Caki2 (cell line): ENCODE data around the gene CASZ1. TPM values are rescaled to one million over a fixed set of nuclear protein-coding genes. Genes with fewer than 3 reads are reported as not detected.

Source experiments
- DNase-seq: peaks from one replicate; pipeline ENCODE4 v3.0.0-alpha.2; 2015; ENCODE audit warnings: low read depth
- in situ Hi-C: cut with HindIII; loops from 2 replicates; pipeline ENCODE4 v1.10.0; 2016; ENCODE audit warnings: low sequenced_read_pairs, low pct_unique_long_range_greater_than_20kb, mixed read lengths
- total RNA-seq: library from RNA; depleted of rRNA; stranded (reverse); fragments of >200 nt; shearing (Covaris generic); gene quantifications from 2 replicates; pipeline ENCODE4 v1.2.3, GENCODE V29; 2014; ENCODE audit warnings: low replicate concordance

The CASZ1 gene
- total RNA-seq, 1 experiment from 2014 or later: 3.7 TPM

DNA sequence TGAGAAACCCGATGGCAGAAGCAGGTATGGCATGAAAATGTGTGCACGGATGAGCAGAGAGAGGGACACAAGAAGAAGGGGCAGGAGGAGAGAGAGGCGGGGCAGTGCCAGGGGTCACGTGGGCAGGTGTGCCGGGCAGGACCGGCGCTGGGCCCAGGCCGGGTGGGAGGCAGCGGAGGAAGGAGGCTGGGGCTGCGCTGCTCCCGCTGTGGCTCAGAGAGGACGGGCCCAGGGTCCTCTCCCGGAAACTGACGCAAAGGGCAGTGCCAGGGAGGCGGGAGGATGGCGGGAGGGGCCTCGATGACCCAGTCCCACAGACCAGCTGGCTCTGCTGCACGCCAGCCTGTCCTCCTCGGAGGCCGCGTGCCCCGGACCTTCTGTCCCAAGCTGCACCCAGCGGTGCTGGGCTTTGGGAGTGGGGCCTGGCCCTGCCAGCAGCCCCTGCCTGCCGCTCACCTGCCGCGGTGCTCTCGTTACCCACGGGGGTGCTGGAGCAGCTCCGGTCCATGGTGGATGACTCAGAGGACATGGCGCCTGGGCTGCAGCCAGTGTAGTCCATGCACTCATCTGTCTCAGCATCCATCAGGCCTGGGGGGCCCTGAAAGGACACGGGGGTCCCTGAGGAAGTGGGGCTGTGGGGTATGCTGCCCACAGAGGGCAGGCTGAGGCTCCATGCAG lies 153.9 kb downstream of the CASZ1 start:
- no peak for DNase-seq
- in situ Hi-C loops: no loop called here

DNA sequence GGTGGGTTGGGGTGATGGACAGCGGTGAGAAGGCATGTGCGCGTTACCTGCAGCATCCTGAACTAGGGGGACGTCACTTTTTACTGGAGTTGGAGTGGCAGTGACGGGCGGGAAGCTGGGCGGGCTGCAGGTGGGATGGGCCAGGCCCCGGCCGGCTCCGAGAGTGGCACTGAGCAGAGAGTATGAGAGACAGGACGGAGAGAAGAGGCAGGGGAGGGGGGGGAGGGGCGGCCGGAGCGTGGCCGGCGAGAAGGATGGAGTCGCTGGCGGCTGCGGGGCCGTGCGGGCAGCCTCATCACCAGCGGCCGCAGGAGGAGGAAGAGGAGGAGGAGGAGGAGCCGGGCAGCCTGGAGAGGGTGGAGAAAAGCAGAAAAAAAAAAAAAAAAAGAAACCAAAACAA lies 154.5 kb downstream of the CASZ1 start:
- DNase-seq: no peak
- in situ Hi-C loops: no loop called here

DNA sequence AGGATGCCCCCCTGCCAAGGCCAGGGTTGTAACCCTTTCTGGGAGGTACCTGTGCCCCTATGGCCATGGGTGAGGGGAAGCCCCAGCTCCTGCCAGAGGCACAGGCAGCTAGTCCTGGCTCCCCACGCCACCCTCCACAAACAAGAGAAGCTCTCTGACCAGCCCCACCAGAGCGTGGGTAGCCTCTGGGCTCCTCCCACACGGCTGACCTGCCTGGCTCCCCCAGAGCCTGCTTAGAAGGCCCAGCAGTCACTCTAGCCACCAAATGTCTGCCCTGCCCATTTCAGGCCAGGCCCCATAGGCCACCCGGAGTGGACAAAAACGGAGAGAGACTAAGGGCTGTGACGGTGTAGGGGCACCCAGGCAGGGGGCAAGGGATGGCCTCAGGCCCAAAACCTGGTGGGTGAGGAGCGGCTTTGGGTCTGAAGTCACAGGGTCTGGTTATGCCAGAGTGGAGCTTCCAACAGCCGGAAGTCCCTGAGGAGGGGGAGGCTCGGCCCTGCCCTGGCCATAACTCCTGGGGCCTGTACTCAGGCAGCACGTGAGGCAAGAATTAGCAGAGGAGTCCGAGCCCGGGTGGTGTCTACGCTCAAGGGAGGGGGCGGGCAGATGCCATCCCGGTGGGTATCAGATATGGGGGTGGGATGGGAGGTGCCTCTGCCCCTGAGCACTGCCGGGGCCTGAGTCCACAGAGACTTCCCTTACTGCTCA lies 155.4 kb downstream of the CASZ1 start:
- in situ Hi-C loops: no loop called here
- DNase-seq: no peak

DNA sequence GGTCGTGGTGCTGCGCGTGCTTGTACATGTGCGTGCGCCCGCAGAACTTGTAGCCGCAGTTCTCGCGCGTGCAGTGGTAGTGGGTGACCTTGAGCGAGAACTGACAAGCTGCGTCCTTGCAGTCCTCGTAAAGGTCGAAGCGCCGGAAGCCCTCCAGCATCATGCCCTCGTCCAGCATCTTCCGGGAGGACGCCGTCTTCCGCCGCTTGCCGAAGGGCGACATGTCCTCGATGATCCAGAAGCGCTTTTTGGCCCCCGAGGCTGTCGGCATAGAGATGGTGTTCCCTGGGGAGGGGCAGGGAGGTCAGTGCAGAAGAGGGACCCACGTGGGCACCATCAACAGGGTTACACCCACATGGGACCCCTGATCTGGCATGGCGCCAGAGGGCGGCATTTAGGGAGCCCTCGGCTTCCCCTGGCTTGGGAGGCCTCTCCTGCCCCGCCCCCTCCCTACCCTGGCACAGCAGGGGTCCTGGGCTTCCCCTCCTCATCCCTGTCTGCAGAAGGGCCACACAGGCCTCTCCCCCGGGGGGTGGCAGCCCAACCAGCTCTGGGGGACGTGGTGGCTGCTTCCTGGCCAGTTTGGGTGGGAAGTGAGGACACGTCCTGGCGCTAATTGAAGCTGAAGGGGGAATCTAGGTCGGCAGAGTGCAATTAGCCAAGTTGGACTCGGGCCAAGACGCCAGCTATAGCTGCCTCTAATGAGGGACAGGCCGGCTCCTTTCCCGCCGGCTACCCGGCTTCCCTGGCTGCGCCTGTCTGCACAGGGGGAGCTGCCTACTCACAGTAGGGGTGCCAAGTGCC lies 156.5 kb downstream of the CASZ1 start:
- in situ Hi-C loops: no loop called here
- DNase-seq: no peak

DNA sequence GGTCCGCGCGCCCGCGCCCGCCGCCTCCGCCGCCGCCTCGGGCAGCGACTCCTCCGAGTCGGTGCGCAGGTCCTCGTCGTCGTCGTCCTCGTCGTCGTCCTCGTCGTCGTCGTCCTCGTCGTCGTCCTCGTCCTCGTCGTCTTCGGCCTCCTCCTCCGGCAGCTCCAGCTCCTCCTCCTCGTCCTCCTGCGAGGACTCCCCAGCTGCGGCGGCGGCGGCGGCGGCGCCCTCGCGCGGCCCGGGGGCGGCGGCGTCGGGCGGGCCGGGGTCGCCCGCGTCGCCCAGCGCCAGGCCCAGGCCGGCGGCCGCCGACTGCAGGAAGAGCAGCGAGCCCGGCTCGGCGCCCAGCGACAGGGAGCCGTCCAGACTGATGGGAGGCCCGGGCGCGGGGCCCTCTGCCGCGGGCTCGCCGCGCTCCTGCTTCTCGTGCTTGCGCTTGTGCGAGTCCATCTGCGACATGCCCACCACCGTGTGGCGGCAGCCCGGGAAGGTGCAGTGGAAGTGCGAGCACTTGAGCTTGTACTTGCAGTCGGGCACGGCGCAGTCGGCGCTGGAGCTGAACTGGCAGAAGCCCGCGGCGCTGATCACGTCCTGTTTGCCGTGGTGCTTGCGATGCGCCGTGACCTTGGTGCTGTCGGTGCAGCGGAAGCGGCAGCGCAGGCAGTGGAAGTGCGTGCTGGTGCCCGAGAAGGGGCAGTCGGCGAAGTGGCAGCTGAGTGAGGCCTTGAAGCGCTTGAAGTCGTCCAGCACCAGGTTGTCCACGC lies 157.3 kb downstream of the CASZ1 start:
- DNase-seq: no peak
- in situ Hi-C loops: no loop called here

DNA sequence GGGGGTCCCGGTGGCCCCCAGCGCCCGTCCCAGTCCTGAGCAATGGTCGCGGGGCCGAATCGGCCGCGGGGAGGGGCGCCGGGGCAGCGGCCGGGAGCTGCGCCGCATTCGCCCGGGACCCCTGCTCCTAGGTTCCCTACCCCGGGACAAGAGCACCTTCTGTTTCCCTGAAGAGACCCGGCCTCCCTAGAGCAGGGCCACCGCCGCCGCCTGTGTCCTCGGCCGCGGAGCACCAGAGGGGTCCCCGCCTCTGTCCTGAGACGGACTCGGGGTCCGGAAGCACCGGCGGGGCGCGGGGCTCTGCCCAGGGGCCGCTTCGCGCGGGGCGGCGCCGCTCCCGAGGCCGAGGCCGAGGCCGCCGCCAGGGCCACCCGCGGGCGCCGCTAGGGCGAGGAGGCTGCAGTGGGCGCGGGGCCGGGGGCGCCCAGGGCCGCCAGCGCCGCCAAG lies 157.9 kb downstream of the CASZ1 start:
- DNase-seq: no peak
- in situ Hi-C loops: no loop called here

DNA sequence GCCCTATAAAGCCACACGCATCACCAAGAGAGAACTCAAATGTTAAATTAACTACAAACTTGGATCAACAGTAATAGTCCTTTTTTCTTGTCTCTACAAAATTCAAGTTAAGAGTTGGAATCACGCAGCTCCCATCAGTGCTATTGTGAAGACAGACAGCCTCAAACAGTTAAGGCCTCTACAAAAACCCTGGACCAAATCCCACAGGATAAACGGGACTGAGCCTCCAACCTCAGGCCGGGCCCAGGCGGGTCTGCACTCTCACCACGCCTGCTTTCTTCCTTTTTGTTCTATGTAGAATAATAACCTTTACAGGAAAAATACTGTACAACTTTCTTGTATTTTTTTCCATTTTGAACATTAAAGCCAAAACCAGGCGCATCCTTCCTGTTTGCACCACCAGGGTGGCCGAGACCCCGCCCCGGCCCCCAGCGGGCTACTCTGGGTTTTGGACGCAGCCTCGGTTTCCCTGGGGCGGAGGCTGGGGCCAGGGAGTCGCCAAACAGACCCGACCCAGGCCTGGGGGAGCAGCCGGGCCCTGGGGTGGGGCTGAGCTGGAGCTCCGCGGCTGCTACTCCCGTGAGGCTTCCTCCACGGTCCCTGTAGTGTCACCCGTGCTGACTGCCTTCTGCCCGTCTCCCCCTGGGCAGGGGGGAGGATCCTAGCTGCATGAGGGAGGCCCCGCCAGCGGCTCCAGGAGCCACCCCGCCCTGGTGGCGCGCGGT lies 158.4 kb downstream of the CASZ1 start:
- DNase-seq: no peak
- in situ Hi-C loops: no loop called here

DNA sequence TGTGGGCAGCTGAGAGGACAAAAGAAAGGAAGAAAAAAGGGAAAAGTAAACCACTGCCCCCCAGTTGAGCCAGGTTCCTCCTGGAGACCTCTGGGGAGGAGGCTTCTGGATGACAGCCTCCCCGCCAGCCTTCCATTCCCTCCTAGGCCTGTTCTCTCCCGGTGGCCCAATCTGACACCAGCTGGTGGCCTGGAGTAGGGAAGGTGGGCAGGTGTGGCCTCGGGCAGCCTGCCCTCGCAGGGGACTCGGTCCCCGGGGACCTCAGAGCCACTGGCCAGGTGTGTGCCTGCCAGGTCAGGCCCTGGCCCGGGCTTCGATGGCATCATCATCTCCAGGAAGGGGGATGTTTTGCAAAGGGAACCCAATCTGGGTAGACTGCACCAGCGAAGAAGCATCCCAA lies 159.0 kb downstream of the CASZ1 start:
- in situ Hi-C loops: no loop called here
- DNase-seq: no peak

DNA sequence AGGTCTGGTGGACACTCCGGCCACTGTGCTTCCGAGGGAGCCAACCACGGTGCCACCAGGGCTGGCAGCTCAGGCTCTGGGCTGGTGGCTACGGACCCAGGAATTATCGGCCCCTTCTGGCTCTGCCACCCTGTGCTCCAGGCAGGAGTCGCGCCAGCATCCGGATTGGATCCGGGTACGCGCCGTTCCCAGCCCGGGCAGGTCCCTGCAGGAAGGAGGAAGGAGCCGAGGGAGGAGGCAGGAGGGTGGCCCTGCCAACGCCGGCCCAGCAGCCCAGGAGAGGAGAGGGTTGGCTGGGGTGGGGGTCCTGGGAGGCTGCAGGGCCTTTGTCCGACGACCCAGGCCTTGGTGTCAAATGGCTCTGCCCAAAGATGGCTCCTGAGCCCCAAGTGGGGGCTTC lies 160.5 kb downstream of the CASZ1 start:
- in situ Hi-C loops: no loop called here
- no peak for DNase-seq

DNA sequence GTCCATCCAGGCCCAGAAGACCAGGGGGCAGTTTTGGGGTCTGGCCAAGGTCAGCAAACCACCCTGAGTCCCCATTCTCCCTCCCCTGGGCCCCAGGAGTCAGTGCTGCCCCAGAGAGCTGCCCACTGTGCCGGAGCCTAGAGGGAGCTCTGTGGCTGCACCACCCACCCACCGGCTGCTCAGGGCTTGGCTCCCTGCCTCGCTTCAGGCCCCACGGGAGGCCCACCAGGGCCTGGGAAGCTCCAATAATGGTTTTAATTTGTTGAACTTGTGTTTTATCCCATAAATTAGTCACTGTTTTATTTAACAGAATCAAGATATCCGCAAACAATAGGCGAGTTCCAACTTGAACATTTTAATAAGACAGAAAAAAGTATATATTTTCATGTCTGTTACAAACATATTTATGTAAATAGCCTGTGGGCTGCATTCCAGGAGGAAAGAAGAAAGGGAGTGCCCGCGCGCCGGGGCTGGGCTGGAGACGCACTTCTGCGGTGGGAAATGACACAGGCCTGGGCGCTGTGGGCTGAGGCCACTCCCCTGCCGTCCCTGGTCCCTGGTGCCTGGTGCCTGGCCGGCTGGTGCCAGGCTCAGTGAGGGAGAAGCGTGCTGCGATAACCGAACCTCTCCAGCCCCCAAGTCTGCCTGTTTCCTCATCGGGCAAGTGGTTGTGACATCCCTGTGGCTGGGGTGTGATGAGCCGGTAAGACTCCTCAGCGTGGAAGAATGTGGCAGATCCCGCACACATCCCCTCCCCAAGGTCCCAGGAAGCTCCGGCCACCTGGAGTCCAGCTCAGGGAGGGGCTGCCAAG lies 161.2 kb downstream of the CASZ1 start:
- in situ Hi-C loops: no loop called here
- DNase-seq: no peak

DNA sequence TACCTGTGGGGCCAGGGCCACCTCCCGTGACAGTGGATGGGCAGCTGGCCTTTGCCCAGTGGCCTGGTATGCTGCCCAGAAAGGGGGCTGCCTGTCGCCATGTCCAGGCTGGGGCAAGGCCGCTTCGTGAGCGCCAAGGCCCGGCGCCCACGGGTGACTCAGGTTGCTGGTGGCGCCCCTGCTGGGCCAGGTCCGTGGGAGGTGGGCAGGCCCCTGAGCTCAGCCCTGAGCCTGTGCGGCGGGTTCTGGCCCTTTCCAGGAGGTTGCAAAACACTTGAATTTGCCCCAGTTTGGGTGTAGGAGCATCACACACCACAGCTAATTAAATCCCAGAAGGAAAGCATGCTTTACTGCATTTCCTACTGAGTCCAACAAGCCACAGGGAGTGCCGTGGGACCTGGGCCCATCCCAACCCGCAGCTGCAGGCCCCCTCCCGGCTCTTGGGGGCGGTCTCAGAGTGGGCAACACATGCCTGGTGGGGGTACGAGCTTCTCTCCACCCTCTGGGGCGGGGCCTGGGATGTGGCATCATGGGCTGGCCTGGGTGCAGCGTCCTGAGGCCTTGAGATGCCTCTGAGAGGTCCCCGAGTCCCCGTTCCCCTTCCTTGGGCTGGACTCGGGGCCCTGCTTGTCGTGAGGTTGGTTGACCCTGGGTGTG lies 161.9 kb downstream of the CASZ1 start:
- in situ Hi-C loops: no loop called here
- no peak for DNase-seq

DNA sequence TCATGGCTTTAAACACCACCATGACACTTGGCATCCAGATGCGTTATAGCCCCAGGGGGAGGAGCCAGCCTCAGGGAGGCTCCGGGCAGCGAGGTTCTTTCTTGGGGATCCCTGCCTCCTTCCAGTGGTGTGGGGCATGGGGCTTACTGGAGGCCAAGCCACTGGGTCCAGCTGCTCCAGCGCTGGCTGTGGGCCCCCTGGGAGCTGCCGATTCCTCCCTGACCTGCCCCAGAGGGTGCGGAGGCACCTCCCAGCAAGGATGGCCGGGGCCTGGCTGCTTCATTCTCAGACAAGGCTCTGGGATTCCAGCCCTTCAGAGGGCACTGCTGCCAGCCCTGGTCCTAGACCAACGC lies 162.4 kb downstream of the CASZ1 start:
- in situ Hi-C loops: no loop called here
- no peak for DNase-seq

DNA sequence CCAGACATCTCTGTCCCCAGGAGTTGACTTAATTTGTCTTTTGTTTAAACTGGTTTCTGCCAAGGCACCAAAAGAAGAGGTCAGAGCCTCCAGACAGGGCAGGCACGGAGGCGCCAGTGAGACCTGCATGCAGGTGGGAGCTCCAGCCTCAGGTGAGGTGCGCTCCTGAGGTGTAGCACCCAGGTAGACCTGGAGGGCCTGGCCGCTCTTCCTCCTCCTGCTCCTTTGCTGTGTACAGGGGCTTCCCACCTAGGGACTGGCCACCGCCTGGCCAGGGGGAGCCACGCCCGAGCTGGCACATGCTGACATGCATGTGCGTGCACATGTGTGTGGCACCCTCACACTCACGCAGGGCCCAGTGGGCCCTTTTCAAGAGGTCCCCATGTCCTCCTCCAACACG lies 163.0 kb downstream of the CASZ1 start:
- DNase-seq: no peak
- in situ Hi-C loops: no loop called here

DNA sequence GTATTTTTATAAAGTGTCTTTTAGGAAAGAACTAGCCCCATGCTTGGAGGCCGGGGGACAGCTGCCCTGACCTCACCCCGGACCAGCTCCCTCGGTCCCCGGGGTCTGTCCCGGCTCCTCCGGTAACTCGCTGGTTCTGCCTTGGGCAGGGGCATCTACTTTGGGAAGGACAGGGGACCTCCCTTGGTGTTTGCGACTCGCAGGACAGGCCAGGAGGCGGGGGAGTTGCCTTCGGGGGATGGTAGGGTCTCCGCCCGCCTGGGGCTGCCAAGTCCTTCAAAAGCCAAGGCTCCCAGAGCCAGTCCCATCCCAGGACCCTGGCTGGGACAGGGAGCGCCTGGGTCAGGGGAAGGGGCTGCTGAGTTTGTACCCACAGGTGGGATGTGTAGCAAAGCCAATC lies 163.8 kb downstream of the CASZ1 start:
- in situ Hi-C loops: no loop called here
- DNase-seq: no peak

DNA sequence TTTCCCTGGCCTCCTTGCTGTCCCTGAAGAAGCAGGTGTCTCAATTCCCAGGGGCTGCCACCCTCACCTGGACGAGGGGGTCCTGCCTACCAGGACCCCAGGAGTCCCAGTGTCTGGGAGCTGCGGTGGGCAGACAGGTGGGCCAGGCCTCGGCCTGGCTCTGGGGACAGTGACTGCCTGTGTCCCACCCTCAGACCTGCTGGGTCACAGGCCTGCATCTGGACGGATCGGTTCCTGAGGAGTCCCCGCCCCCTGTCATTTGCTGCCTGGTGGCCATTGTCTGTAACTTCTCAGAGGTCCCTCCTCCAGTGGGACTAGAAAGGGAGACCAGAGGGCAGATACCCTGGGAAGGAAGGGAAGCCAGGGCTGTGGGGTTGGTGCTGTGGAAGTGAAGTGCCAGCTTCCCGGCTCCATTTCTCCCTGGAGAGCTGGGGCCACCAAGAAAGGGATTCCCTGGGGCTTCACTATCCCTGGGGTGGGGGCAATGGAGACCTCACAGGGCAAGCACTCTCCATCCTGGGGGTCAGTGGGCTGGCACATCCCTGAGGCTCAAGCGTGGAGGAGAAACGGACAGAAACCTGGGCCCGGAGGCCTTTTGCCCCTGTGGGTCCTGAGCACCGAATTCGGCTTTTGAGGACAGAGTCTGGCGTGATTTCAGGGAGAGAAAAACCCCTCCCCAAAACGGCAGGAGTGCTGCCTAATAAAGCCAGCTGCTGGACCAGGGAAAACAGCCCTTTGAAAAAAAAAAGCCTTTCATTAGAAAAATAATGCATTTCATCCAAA lies 164.4 kb downstream of the CASZ1 start:
- no peak for DNase-seq
- in situ Hi-C loops: no loop called here

DNA sequence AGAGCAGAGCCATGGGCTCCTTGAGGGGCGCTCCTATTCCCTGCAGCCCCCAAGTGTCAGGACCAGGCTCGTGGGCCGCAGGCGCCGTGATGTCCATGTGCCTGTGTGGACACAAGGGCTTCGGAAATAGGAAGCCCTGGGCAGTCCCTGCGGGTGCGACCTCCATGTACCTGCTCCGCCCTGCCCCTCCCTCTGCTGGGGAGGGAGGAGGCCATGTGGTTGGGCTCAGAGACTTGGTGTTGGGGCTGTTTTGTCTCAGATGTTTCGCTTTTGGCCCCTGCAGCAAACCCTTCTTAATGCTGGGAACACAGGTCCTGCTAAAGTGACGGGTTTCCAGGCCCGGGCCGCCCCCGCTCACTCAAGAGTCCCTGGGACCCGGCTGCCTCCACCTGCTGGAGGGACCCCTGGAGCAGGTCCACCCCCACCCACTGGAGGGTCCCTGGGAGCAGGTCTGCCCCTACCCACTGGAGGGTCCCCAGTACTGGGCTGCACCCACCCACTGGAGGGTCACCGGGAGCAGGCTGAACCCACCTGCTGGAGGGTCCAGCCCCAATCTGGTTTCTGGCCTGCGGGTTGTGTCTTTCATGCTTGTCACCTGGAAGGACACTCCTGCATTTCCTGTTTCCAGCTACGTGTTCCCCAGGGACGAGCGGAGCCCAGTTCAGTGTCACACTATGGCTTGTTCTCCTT lies 165.2 kb downstream of the CASZ1 start:
- in situ Hi-C loops: no loop called here

More for the DNA sequence above, 165.2 kb downstream of the CASZ1 start:
- DNase-seq: no peak
